ENCODE results near the gene MEF2A. TPM values are rescaled to one million over a fixed set of nuclear protein-coding genes. Genes with fewer than 3 reads are reported as not detected.

The MEF2A gene
- total RNA-seq, 2 experiments from 2014 or later = 24.5 to 27.0 TPM

DNA sequence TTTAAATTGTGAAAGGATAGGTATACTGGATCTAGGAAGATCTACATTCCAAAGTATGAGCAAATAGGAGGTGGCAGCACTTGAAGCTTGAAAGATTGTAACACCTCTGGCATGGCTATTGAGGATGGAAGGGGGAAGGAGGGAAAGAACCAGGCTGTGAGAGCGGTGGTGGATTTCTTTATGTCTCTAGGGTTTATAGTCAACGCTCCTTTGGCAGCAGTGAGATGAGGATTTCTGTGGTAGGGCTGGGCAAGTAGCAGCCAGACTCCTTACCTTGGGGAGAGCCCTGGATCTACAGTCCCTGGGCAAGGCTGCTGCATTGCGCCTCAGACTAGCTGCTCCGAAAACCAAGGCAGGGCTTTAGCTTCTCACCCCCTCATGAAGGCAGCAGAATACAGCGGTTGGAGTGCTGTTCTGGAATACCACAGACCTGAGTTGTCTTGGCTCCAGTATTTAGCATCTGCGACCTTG lies 53.2 kb downstream of the MEF2A start:
- Mint-ChIP-seq H3K27me3 (no peaks in the 10 kb centered on the region), H3K9me3 (peaks cover 2% of the 10 kb centered on the region), H3K27ac (no peak overlapping the region), H3K4me3 (no peak overlapping the region), H3K36me3 (ENCODE audit: low read depth) (peaks cover 10% of the 10 kb centered on the region), H3K4me1 (peaks cover 18% of the 10 kb centered on the region)
- DNase-seq = no peak
- ChIA-PET POLR2A (no interaction called here), CTCF (no interaction called here)

DNA sequence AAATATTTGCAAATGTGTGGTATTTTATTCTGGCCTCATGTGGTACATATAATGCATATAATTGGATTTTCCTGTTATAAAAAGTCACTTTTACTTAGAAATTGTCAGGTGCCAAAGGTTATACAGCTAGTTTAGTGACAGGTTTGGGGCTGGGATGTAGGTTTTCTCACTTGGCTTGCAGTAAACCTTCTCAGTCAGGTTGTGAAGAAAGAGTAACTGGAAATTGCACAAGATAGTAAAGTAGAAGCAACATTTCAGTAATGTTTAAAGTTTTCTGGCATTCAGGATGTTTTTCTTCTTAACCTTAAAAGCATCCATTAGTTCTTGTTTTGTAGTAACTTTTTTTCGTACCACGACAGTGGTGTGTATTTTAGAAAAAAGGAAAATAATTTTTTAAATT lies 53.9 kb downstream of the MEF2A start:
- peaks cover 6% of the 10 kb centered on the region for H3K9me3 Mint-ChIP-seq
- ChIA-PET POLR2A (no interaction called here), CTCF (no interaction called here)
- H3K27me3 Mint-ChIP-seq = no peaks in the 10 kb centered on the region
- H3K4me3 Mint-ChIP-seq = no peak overlapping the region
- no peak for DNase-seq
- no peak overlapping the region for H3K27ac Mint-ChIP-seq
- peaks cover 15% of the 10 kb centered on the region for H3K36me3 Mint-ChIP-seq (ENCODE audit: low read depth)
- H3K4me1 Mint-ChIP-seq = peaks cover 13% of the 10 kb centered on the region

DNA sequence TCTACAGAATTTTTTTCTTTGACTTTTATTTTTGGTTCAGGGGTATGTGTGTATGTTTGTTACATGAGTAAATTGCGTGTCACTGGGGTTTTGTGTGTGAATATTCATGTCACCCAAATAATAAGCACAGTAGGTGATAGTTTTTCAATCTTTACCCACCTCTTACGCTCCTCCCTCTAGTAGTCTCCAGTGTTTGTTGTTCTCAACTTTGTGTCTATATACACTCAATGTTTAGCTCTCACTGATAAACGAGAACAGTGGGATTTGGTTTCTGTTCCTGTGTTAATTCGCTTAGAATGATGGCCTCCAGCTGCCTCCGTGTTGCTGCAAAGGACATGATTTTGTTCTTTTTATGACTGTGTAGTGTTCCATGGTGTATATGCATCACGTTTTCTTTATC lies 54.4 kb downstream of the MEF2A start:
- ChIA-PET POLR2A (no interaction called here), CTCF (no interaction called here)
- Mint-ChIP-seq H3K27me3 (no peaks in the 10 kb centered on the region), H3K27ac (no peak overlapping the region), H3K36me3 (ENCODE audit: low read depth) (peaks cover 17% of the 10 kb centered on the region), H3K9me3 (peaks cover 9% of the 10 kb centered on the region), H3K4me1 (peaks cover 11% of the 10 kb centered on the region), H3K4me3 (no peak overlapping the region)
- no peak for DNase-seq

DNA sequence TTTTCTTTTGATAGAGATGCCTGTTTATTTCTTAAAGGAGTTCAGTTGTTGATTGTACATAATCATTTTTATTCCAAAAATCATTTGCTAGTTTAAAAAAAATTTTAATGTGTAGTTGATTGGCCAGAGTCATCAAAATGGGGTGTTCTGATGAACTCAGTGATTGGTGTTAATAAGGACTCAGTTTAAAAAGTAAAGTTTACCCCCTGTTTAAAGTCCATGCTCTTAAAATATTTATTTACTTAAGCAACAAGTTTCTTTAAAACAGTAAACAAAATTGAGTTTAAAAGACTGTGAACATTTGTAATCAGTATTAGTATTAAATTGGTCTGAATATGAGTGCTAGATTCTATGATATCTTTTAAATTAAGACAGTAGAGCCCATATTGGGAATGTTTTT lies 56.0 kb downstream of the MEF2A start:
- Mint-ChIP-seq H3K4me3 (no peak overlapping the region), H3K36me3 (ENCODE audit: low read depth) (peaks cover 28% of the 10 kb centered on the region), H3K9me3 (peaks cover 20% of the 10 kb centered on the region), H3K4me1 (peaks cover 14% of the 10 kb centered on the region), H3K27me3 (no peaks in the 10 kb centered on the region), H3K27ac (no peak overlapping the region)
- ChIA-PET CTCF (no interaction called here), POLR2A (no interaction called here)
- DNase-seq = no peak

DNA sequence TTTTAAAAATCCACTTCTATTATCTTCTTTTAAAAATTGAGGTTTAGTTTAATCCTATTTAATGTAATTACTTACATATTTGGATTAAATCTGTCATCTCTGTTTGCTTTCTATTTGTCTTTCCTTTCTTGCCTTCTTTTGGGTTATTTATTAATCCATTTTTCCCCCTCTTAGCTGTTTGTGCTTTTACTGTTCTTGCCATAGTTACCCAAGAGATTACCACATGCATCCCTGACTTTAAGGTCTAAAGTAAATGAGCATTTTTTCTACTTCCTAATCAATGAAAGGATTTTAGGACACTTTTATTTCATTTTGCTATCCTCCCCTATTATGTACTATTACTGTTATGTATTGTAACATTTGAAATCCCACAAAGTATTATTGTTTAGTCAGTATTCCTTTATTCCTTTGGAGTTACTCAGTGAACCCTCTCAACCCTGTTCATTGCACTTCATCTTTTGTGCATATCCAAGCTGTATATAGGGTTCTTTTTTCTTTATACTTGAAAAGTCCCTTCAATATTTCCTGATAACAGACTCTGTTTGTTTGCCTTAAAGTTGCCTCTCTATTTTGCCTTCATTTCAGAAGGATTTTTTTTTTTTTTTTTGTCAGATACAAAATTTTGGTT lies 62.7 kb downstream of the MEF2A start:
- CTCF ChIA-PET = interaction anchor here (0.7 kb wide), 1 partner anchor 16 kb away, joined by 3 read pairs; no protein-coding TSS in a partner anchor
- no peak for DNase-seq
- H3K4me3 Mint-ChIP-seq = no peak overlapping the region
- H3K36me3 Mint-ChIP-seq (ENCODE audit: low read depth) = peaks cover 42% of the 10 kb centered on the region
- H3K27me3 Mint-ChIP-seq = no peaks in the 10 kb centered on the region
- POLR2A ChIA-PET = no interaction called here
- peaks cover 16% of the 10 kb centered on the region for H3K4me1 Mint-ChIP-seq
- H3K27ac Mint-ChIP-seq = no peak overlapping the region
- peaks cover 22% of the 10 kb centered on the region for H3K9me3 Mint-ChIP-seq

DNA sequence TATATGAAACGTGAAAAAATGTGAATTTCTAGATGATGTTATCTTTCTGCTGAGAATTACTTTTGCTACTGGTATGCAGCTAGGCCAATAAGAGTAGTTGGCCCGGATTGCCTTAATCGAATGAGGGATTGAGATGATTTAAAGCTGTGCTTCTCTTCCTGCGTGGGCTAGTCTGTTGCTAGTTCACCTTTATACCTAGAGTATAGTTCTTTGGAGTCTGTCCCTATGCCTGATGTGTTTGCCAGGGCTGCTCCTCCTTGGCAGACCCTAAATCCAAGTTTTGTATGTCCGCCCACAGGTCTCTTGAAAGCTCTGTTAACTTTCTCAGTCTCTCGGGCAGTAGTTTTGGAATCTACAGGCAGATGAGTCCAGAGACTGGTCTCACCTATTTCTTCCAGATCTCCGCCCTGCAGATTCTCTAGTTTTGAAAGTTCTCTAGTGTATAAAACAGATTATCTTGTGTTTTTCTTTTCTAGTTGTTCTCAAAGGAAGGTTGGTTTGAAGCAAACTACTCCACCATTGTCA lies 64.9 kb downstream of the MEF2A start:
- H3K27me3 Mint-ChIP-seq = no peaks in the 10 kb centered on the region
- DNase-seq = no peak
- H3K36me3 Mint-ChIP-seq (ENCODE audit: low read depth) = peaks cover 44% of the 10 kb centered on the region
- H3K4me3 Mint-ChIP-seq = no peak overlapping the region
- H3K27ac Mint-ChIP-seq = no peak overlapping the region
- ChIA-PET POLR2A (no interaction called here), CTCF (no interaction called here)
- H3K9me3 Mint-ChIP-seq = peaks cover 10% of the 10 kb centered on the region
- peaks cover 16% of the 10 kb centered on the region for H3K4me1 Mint-ChIP-seq

DNA sequence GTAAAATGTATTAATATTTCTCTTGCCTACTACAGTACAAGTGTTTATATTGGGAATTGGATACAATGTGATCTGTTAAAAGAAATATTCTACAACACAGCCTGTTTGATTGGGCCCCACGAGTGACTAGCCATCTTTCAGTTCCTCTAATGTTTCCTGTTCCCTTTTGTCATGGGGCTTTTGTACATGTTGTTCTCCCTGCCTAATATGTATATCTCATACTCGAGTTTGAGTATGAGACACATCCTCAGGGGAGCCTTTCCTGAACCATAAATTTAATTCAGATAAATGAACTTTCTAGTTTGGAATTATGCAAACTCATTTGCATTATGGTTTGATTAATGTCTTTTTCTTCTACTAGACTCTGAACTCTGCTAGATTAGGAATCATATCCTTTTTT lies 65.5 kb downstream of the MEF2A start:
- ChIA-PET POLR2A (no interaction called here), CTCF (no interaction called here)
- no peak for DNase-seq
- H3K36me3 Mint-ChIP-seq (ENCODE audit: low read depth) = peaks cover 46% of the 10 kb centered on the region
- no peak overlapping the region for H3K27ac Mint-ChIP-seq
- peaks cover 17% of the 10 kb centered on the region for H3K4me1 Mint-ChIP-seq
- H3K4me3 Mint-ChIP-seq = no peak overlapping the region
- H3K27me3 Mint-ChIP-seq = no peaks in the 10 kb centered on the region
- peaks cover 12% of the 10 kb centered on the region for H3K9me3 Mint-ChIP-seq

DNA sequence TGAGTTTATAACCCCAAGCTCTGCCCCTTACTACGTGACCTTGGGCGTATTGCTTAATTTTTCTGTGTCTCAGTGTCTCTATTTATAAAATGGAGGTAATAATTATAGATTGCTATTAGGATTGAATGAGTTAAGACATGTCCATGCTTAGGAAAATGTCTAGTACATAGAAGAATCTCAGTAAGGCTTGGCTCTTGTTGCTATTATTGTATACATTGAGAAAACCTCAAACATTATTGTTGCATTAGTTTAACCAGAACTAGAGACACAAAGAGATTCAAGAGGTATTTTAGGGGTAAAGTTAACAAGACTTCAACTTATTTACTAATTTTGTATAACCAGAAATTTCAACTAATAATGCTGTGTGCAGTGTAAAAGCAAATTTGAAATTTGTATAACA lies 66.7 kb downstream of the MEF2A start:
- no peaks in the 10 kb centered on the region for H3K27me3 Mint-ChIP-seq
- peaks cover 15% of the 10 kb centered on the region for H3K9me3 Mint-ChIP-seq
- H3K36me3 Mint-ChIP-seq (ENCODE audit: low read depth) = peaks cover 47% of the 10 kb centered on the region
- ChIA-PET POLR2A (no interaction called here), CTCF (no interaction called here)
- H3K4me1 Mint-ChIP-seq = peaks cover 13% of the 10 kb centered on the region
- no peak for DNase-seq
- H3K27ac Mint-ChIP-seq = no peak overlapping the region
- no peak overlapping the region for H3K4me3 Mint-ChIP-seq

DNA sequence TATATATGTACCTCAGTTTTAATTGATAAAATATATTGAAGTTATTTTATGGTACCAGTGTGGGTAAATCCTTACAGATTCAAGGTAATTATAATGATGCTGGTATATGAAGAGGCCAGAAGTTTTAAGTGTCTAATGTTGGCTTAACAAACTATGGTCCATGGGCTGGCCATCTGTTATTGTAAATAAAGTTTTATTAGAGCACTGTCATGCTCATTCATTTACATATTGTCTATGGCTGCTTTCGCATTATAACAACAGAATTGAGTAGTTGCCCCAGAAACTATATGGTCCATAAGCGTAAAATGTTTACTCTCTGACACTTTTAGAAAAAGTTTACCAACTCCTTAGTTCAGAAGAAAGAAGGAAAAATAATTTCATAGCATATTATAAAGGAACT lies 67.9 kb downstream of the MEF2A start:
- H3K27me3 Mint-ChIP-seq = no peaks in the 10 kb centered on the region
- ChIA-PET POLR2A (no interaction called here), CTCF (no interaction called here)
- no peak overlapping the region for H3K4me3 Mint-ChIP-seq
- peaks cover 51% of the 10 kb centered on the region for H3K36me3 Mint-ChIP-seq (ENCODE audit: low read depth)
- H3K9me3 Mint-ChIP-seq = peaks cover 20% of the 10 kb centered on the region
- DNase-seq = no peak
- H3K4me1 Mint-ChIP-seq = peaks cover 13% of the 10 kb centered on the region
- no peak overlapping the region for H3K27ac Mint-ChIP-seq

DNA sequence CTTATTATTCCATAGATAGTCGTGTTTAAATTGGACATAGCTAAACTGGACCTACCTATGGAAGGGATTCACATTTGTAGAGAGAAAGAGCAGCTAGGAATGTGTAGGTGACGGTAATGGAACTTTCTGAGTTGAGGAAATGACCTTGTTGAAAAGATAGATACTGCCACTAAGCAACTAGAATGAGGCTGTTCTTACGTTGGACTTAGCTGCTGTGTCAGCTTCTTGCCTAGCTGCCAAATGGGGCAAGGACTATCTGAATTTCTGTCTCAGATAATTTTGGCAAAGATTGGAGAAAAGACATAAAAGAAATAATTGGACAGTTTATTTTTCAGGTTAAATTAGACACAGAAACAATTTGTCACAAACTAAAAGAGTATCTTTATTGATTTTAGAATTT lies 68.8 kb downstream of the MEF2A start:
- ChIA-PET POLR2A (no interaction called here), CTCF (no interaction called here)
- Mint-ChIP-seq H3K9me3 (peaks cover 21% of the 10 kb centered on the region), H3K27ac (no peak overlapping the region), H3K36me3 (ENCODE audit: low read depth) (peaks cover 47% of the 10 kb centered on the region), H3K4me3 (no peak overlapping the region), H3K4me1 (peaks cover 13% of the 10 kb centered on the region), H3K27me3 (no peaks in the 10 kb centered on the region)
- DNase-seq = no peak

DNA sequence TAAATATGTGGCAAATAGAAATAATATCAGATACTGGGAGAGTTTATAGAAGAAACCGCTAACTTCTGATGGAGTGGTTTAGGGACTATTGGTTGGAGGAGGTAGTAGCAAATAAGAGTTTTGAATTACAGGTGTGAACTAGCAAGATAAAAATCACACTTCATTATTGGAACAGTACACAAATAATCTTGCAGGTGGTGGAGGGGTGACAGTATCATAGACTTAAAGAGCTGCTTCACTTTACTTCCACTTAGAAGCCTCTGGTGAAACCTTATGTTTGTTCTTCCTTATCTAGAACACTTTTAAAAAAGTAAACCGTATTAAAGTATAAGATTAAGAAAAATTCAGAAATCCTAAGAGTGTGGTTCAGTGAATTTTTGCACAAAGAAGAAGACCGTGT lies 69.4 kb downstream of the MEF2A start:
- H3K4me3 Mint-ChIP-seq = no peak overlapping the region
- peaks cover 44% of the 10 kb centered on the region for H3K36me3 Mint-ChIP-seq (ENCODE audit: low read depth)
- no peak overlapping the region for H3K27ac Mint-ChIP-seq
- no peak for DNase-seq
- H3K27me3 Mint-ChIP-seq = no peaks in the 10 kb centered on the region
- ChIA-PET CTCF (no interaction called here), POLR2A (no interaction called here)
- peaks cover 15% of the 10 kb centered on the region for H3K4me1 Mint-ChIP-seq
- peaks cover 18% of the 10 kb centered on the region for H3K9me3 Mint-ChIP-seq

DNA sequence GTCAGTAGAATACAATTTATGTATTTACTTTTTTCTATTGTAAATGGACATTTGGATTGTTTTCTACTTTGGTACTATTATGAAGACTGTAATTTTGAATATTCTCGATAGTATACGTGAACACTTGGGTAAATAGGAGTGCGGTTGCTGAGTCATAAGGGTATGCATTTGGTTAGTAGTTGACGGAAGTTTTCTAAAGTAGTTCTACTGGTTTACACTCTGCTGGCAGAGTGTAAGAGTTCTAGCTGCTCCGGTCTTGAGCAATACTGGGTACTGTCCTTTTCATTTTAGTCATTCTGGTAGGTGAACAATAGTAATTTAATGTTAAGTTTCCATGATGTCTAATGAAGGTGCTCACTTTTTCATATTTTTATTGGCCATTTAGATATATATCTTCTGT lies 70.0 kb downstream of the MEF2A start:
- CTCF ChIA-PET = no interaction called here
- POLR2A ChIA-PET = no interaction called here

DNA sequence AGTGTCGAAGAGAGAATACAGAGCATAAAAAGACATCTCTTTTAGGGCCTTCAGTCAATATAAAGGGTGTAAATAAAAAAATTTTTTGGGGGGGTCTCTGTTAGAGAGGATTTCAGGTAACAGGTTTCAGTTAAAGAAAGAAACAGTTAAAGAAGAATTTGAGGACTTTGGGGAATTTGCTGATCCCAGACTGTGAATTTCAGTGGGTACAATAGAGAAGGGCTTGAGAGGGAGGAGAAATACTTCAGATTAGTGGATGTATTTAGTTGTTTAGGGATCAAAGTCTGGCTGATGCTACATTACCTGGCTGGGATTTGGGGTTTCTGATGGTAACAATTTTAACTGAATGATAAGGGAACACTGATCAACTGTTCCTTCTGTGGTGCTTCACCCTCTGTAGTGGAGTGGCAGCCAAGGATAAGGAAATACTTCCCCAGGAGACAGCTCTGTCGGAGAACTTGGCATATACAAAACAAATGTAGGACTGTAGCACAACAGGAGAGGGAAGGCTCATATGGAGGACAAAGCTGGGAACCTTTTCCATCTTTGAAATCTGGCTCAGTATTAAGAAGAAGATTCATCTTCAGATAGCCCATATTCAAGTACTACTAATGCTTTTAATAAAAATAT lies 79.2 kb downstream of the MEF2A start:
- Mint-ChIP-seq H3K27ac (no peak overlapping the region), H3K4me3 (no peak overlapping the region), H3K9me3 (peaks cover 23% of the 10 kb centered on the region), H3K27me3 (no peaks in the 10 kb centered on the region), H3K4me1 (peaks cover 10% of the 10 kb centered on the region), H3K36me3 (ENCODE audit: low read depth) (peaks cover 55% of the 10 kb centered on the region)
- ChIA-PET CTCF (interaction anchor here (0.6 kb wide), 1 partner anchor 16 kb away, joined by 3 read pairs; no protein-coding TSS in a partner anchor), POLR2A (no interaction called here)
- no peak for DNase-seq

More for the DNA sequence above, 70.0 kb downstream of the MEF2A start:
- Mint-ChIP-seq H3K4me1 (peaks cover 11% of the 10 kb centered on the region), H3K27ac (peak overlapping the region; percentile 25), H3K4me3 (no peak overlapping the region), H3K36me3 (ENCODE audit: low read depth) (peaks cover 47% of the 10 kb centered on the region), H3K27me3 (no peaks in the 10 kb centered on the region), H3K9me3 (peaks cover 17% of the 10 kb centered on the region)
- no peak for DNase-seq

DNA sequence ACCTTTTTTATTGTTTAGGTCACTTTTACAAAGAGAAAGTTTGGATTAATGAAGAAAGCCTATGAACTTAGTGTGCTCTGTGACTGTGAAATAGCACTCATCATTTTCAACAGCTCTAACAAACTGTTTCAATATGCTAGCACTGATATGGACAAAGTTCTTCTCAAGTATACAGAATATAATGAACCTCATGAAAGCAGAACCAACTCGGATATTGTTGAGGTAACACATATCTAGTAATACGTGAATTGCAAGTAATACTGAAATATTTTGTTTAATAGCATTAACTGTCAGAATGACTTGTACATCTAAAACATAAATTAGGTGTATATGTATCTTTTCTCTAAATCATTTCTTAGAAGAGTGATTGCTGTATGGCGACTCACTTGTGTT lies 79.8 kb downstream of the MEF2A start:
- peaks cover 51% of the 10 kb centered on the region for H3K36me3 Mint-ChIP-seq (ENCODE audit: low read depth)

More for the DNA sequence above, 79.8 kb downstream of the MEF2A start:
- peaks cover 9% of the 10 kb centered on the region for H3K4me1 Mint-ChIP-seq
- peaks cover 23% of the 10 kb centered on the region for H3K9me3 Mint-ChIP-seq
- DNase-seq = no peak
- no peaks in the 10 kb centered on the region for H3K27me3 Mint-ChIP-seq
- H3K27ac Mint-ChIP-seq = no peak overlapping the region
- no peak overlapping the region for H3K4me3 Mint-ChIP-seq
- CTCF ChIA-PET = no interaction called here
- POLR2A ChIA-PET = no interaction called here
